HEK293 (cell line): ENCODE data around the gene ZNF550.

Experiments used
- CTCF ChIA-PET: fragments of 350-600 bp; formaldehyde crosslinking; extraction: SDS; loops from one replicate; lab custom pipeline; 2021; ENCODE audit warnings: antibody characterized with exemption; lab: Yijun Ruan, JAX
- POLR2A ChIA-PET: fragments of 300-600 bp; formaldehyde crosslinking; extraction: SDS; loops from one replicate; lab custom pipeline; 2020; ENCODE audit warnings: antibody characterized with exemption, inconsistent platforms; lab: Yijun Ruan, JAX
- H3K27ac ChIP-seq: fragments of 200-500 bp; sonication (Bioruptor generic); 2 replicates; pipeline ENCODE4 v1.5.1; 2014; ENCODE audit warnings: low read depth, low read length, control low read depth, inconsistent platforms; ENCODE audit errors: extremely low read depth
- H3K36me3 ChIP-seq, 2 experiments: fragments of 200-500 bp in 1 of 2; sonication (Bioruptor generic) in 1 of 2; 1 replicate in 1 of 2; 2 replicates in 1 of 2; pipeline ENCODE4 v1.5.1; 2014 to 2017; ENCODE audit warnings: inconsistent platforms in 2 of 2, low read length in 2 of 2; ENCODE audit not compliant: control insufficient read depth in 2 of 2, insufficient read depth in 1 of 2
- H3K4me1 ChIP-seq: fragments of 200-500 bp; sonication (Bioruptor generic); 2 replicates; pipeline ENCODE4 v1.5.1; 2014; ENCODE audit warnings: mild to moderate bottlenecking, low read length, inconsistent platforms; ENCODE audit not compliant: control insufficient read depth, insufficient read depth
- H3K4me3 ChIP-seq: 2 replicates; pipeline ENCODE4 v1.5.1; 2011; ENCODE audit warnings: low read depth, mild to moderate bottlenecking, control low read depth, low read length, moderate library complexity
- H3K9me3 ChIP-seq: fragments of 200-500 bp; sonication (Bioruptor generic); 2 replicates; pipeline ENCODE4 v1.5.1; 2014; ENCODE audit warnings: low read depth, low read length, inconsistent platforms; ENCODE audit not compliant: control insufficient read depth, insufficient read depth
- BCL11A ChIP-seq: fragments of 450-650 bp; formaldehyde crosslinking; IDR thresholded peaks from 2 replicates; pipeline ENCODE4 v1.5.1; 2016; ENCODE audit warnings: low read depth, missing biosample characterization, missing genetic modification characterization
- REPIN1 ChIP-seq: fragments of 450-650 bp; formaldehyde crosslinking; IDR thresholded peaks from 2 replicates; pipeline ENCODE4 v1.5.1; 2017; ENCODE audit warnings: missing biosample characterization, missing genetic modification characterization, low read depth
- SALL2 ChIP-seq: fragments of 450-650 bp; formaldehyde crosslinking; IDR thresholded peaks from 2 replicates; pipeline ENCODE4 v1.5.0; 2017; ENCODE audit warnings: missing biosample characterization, mild to moderate bottlenecking, missing genetic modification characterization, borderline replicate concordance
- SETDB1 ChIP-seq: IDR thresholded peaks from one replicate; pipeline ENCODE4 v1.6.1; 2017; ENCODE audit warnings: mild to moderate bottlenecking, low read length, moderate library complexity, mixed read lengths; ENCODE audit not compliant: insufficient read length
- TRIM28 ChIP-seq: IDR thresholded peaks from 2 replicates; pipeline ENCODE4 v1.6.1; 2011; ENCODE audit warnings: low read length, control low read depth, borderline replicate concordance
- ZEB2 ChIP-seq: fragments of 450-650 bp; formaldehyde crosslinking; IDR thresholded peaks from 2 replicates; pipeline ENCODE4 v1.5.1; 2016; ENCODE audit warnings: missing biosample characterization, missing genetic modification characterization
- ZFP69B ChIP-seq: fragments of 450-650 bp; formaldehyde crosslinking; IDR thresholded peaks from 2 replicates; pipeline ENCODE4 v1.5.1; 2016; ENCODE audit warnings: missing biosample characterization, missing genetic modification characterization
- ZNF112 ChIP-seq: fragments of 450-650 bp; formaldehyde crosslinking; IDR thresholded peaks from 2 replicates; pipeline ENCODE4 v1.5.0; 2017; ENCODE audit warnings: missing biosample characterization, missing genetic modification characterization
- ZNF146 ChIP-seq: fragments of 450-650 bp; formaldehyde crosslinking; IDR thresholded peaks from 2 replicates; pipeline ENCODE4 v1.5.1; 2016; ENCODE audit warnings: missing biosample characterization, missing genetic modification characterization
- ZNF175 ChIP-seq: fragments of 450-650 bp; formaldehyde crosslinking; IDR thresholded peaks from 2 replicates; pipeline ENCODE4 v1.5.1; 2016; ENCODE audit warnings: missing biosample characterization, missing genetic modification characterization
- ZNF202 ChIP-seq: fragments of 450-650 bp; formaldehyde crosslinking; IDR thresholded peaks from 2 replicates; pipeline ENCODE4 v1.5.1; 2016; ENCODE audit warnings: missing biosample characterization, missing genetic modification characterization, borderline replicate concordance
- ZNF350 ChIP-seq: fragments of 450-650 bp; formaldehyde crosslinking; IDR thresholded peaks from 2 replicates; pipeline ENCODE4 v1.5.0; 2017; ENCODE audit warnings: missing biosample characterization, mild to moderate bottlenecking, missing genetic modification characterization
- ZNF391 ChIP-seq: fragments of 450-650 bp; formaldehyde crosslinking; IDR thresholded peaks from 2 replicates; pipeline ENCODE4 v1.5.1; 2016; ENCODE audit warnings: low read depth, missing biosample characterization, missing genetic modification characterization, borderline replicate concordance
- ZNF48 ChIP-seq: fragments of 450-650 bp; formaldehyde crosslinking; IDR thresholded peaks from 2 replicates; pipeline ENCODE4 v1.5.1; 2016; ENCODE audit warnings: missing biosample characterization, missing genetic modification characterization
- ZNF510 ChIP-seq: fragments of 450-650 bp; formaldehyde crosslinking; IDR thresholded peaks from 2 replicates; pipeline ENCODE4 v1.5.1; 2018; ENCODE audit warnings: mild to moderate bottlenecking, missing genetic modification characterization, missing biosample characterization; ENCODE audit not compliant: insufficient replicate concordance
- ZNF529 ChIP-seq: fragments of 450-650 bp; formaldehyde crosslinking; IDR thresholded peaks from 2 replicates; pipeline ENCODE4 v1.5.1; 2017; ENCODE audit warnings: missing genetic modification characterization, missing biosample characterization; ENCODE audit not compliant: insufficient replicate concordance
- ZNF549 ChIP-seq: fragments of 450-650 bp; IDR thresholded peaks from 2 replicates; pipeline ENCODE4 v1.5.1; 2018; ENCODE audit warnings: missing biosample characterization, missing genetic modification characterization, mild to moderate bottlenecking, inconsistent platforms, moderate library complexity
- ZNF585B ChIP-seq: fragments of 450-650 bp; formaldehyde crosslinking; IDR thresholded peaks from 2 replicates; pipeline ENCODE4 v1.5.1; 2016; ENCODE audit warnings: missing biosample characterization, missing genetic modification characterization
- ZNF596 ChIP-seq: fragments of 450-650 bp; IDR thresholded peaks from 2 replicates; pipeline ENCODE4 v1.5.0; 2018; ENCODE audit warnings: missing biosample characterization, mild to moderate bottlenecking, missing genetic modification characterization, moderate library complexity
- TF ChIP-seq, protein P1 (sequence below): fragments of 450-650 bp; formaldehyde crosslinking; IDR thresholded peaks from 2 replicates; pipeline ENCODE4 v1.5.1; 2017; ENCODE audit warnings: missing biosample characterization, missing genetic modification characterization
- TF ChIP-seq, protein P2 (sequence below): fragments of 450-650 bp; formaldehyde crosslinking; IDR thresholded peaks from 2 replicates; pipeline ENCODE4 v1.5.1; 2016; ENCODE audit warnings: missing biosample characterization, missing genetic modification characterization
- TF ChIP-seq, protein P3 (sequence below): fragments of 450-650 bp; formaldehyde crosslinking; IDR thresholded peaks from 2 replicates; pipeline ENCODE4 v1.5.1; 2016; ENCODE audit warnings: missing biosample characterization, missing genetic modification characterization
- TF ChIP-seq, protein P4 (sequence below): fragments of 450-650 bp; formaldehyde crosslinking; IDR thresholded peaks from 2 replicates; pipeline ENCODE4 v1.5.1; 2017; ENCODE audit warnings: missing biosample characterization, missing genetic modification characterization

The ZNF550 gene

DNA sequence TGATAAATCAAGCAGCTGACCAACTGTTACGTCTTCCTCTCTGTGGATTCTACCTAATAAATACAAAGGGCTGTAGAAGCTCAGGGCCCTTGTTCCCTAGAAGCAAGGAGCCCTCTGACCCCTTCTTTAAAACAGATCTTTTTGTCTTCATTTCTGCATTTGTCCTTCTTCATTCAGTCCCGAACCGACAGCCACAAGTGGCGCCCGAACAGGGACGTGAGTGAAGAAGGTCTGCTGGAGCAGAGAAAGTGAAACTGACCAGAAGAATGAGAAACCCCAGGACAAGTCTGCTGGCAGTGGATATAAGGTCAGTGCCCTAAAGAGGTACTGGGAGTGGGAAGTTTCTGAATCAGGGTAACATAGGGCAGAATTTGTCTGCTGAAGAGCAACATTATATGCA is 46.8 kb downstream of the ZNF550 start:
- CTCF ChIA-PET, result no interaction called here
- no peaks in the 10 kb centered on the region for H3K4me1 ChIP-seq
- H3K36me3 ChIP-seq, result peaks cover 14 to 57% of the 10 kb centered on the region in 2 experiments
- peaks cover 7% of the 10 kb centered on the region; the same call in 1 of the 2 replicates for H3K9me3 ChIP-seq
- H3K27ac ChIP-seq, result no peak overlapping the region
- H3K4me3 ChIP-seq, result no peak overlapping the region
- TF ChIP-seq ZNF510 (tag by site-specific recombination) (peak; percentile 9), ZEB2 (tag by site-specific recombination) (no peak), TRIM28 (peak; percentile 90; the same call in 1 of the 2 replicates), SETDB1 (peak; percentile 84)
- POLR2A ChIA-PET, result no interaction called here

GRCh38 chr19:57511484-57511883 is 48.2 kb downstream of the ZNF550 start:
- peaks cover 7% of the 10 kb centered on the region; the same call in 1 of the 2 replicates for H3K9me3 ChIP-seq
- no peaks in the 10 kb centered on the region for H3K4me1 ChIP-seq
- TF ChIP-seq ZNF175 (tag by site-specific recombination) (no peak), ZNF146 (no peak), ZNF112 (no peak), ZNF391 (tag by site-specific recombination) (no peak)
- TF ChIP-seq, protein P1, sequence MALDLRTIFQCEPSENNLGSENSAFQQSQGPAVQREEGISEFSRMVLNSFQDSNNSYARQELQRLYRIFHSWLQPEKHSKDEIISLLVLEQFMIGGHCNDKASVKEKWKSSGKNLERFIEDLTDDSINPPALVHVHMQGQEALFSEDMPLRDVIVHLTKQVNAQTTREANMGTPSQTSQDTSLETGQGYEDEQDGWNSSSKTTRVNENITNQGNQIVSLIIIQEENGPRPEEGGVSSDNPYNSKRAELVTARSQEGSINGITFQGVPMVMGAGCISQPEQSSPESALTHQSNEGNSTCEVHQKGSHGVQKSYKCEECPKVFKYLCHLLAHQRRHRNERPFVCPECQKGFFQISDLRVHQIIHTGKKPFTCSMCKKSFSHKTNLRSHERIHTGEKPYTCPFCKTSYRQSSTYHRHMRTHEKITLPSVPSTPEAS (tag by site-specific recombination), result 0 out of 2 replicates have a peak, but pooled peaks have one; percentile 21
- TF ChIP-seq, protein P2, sequence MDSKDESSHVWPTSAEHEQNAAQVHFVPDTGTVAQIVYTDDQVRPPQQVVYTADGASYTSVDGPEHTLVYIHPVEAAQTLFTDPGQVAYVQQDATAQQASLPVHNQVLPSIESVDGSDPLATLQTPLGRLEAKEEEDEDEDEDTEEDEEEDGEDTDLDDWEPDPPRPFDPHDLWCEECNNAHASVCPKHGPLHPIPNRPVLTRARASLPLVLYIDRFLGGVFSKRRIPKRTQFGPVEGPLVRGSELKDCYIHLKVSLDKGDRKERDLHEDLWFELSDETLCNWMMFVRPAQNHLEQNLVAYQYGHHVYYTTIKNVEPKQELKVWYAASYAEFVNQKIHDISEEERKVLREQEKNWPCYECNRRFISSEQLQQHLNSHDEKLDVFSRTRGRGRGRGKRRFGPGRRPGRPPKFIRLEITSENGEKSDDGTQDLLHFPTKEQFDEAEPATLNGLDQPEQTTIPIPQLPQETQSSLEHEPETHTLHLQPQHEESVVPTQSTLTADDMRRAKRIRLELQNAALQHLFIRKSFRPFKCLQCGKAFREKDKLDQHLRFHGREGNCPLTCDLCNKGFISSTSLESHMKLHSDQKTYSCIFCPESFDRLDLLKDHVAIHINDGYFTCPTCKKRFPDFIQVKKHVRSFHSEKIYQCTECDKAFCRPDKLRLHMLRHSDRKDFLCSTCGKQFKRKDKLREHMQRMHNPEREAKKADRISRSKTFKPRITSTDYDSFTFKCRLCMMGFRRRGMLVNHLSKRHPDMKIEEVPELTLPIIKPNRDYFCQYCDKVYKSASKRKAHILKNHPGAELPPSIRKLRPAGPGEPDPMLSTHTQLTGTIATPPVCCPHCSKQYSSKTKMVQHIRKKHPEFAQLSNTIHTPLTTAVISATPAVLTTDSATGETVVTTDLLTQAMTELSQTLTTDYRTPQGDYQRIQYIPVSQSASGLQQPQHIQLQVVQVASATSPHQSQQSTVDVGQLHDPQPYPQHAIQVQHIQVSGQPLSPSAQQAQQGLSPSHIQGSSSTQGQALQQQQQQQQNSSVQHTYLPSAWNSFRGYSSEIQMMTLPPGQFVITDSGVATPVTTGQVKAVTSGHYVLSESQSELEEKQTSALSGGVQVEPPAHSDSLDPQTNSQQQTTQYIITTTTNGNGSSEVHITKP (tag by site-specific recombination), result no peak
- TF ChIP-seq, protein P3, sequence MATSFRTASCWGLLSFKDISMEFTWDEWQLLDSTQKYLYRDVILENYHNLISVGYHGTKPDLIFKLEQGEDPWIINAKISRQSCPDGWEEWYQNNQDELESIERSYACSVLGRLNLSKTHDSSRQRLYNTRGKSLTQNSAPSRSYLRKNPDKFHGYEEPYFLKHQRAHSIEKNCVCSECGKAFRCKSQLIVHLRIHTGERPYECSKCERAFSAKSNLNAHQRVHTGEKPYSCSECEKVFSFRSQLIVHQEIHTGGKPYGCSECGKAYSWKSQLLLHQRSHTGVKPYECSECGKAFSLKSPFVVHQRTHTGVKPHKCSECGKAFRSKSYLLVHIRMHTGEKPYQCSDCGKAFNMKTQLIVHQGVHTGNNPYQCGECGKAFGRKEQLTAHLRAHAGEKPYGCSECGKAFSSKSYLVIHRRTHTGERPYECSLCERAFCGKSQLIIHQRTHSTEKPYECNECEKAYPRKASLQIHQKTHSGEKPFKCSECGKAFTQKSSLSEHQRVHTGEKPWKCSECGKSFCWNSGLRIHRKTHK, result no peak
- TF ChIP-seq, protein P4, sequence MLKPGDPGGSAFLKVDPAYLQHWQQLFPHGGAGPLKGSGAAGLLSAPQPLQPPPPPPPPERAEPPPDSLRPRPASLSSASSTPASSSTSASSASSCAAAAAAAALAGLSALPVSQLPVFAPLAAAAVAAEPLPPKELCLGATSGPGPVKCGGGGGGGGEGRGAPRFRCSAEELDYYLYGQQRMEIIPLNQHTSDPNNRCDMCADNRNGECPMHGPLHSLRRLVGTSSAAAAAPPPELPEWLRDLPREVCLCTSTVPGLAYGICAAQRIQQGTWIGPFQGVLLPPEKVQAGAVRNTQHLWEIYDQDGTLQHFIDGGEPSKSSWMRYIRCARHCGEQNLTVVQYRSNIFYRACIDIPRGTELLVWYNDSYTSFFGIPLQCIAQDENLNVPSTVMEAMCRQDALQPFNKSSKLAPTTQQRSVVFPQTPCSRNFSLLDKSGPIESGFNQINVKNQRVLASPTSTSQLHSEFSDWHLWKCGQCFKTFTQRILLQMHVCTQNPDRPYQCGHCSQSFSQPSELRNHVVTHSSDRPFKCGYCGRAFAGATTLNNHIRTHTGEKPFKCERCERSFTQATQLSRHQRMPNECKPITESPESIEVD (tag by site-specific recombination), result no peak
- TF ChIP-seq, all 188 proteins: peak for 1
- H3K27ac ChIP-seq, result no peak overlapping the region
- POLR2A ChIA-PET, result no interaction called here
- CTCF ChIA-PET, result interaction anchor here (0.7 kb wide), 1 partner anchor 946 kb away, joined by 4 read pairs; no protein-coding TSS in a partner anchor
- peaks cover 28 to 58% of the 10 kb centered on the region in 2 experiments for H3K36me3 ChIP-seq
- H3K4me3 ChIP-seq, result no peak overlapping the region

DNA sequence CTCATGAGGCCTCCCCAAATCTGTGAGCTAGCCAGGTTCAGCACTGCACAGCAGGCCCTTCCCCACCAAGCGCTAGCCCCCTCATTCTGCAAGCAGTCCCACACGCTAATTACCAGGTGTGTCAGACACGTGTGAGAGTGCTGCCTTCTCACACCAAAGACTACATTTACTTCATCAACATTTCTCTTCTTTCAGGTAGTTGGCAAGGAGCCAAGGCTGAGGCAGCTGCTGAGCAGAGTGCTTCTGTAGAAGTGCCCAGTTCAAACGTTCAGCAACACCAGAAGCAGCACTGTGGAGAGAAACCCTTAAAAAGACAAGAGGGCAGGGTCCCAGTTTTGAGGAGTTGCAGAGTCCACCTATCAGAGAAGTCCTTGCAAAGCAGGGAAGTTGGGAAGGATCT is 53.5 kb downstream of the ZNF550 start:
- POLR2A ChIA-PET, result no interaction called here
- Histone ChIP-seq H3K27ac (no peak overlapping the region), H3K4me3 (no peak overlapping the region), H3K36me3 (peaks cover 57 to 73% of the 10 kb centered on the region in 2 experiments), H3K4me1 (no peaks in the 10 kb centered on the region), H3K9me3 (no peaks in the 10 kb centered on the region; the same call in 1 of the 2 replicates)
- CTCF ChIA-PET, result no interaction called here
- TF ChIP-seq ZNF585B (tag by site-specific recombination) (no peak), ZFP69B (tag by site-specific recombination) (no peak), BCL11A (tag by site-specific recombination) (no peak), ZNF529 (tag by site-specific recombination) (no peak), ZNF202 (tag by site-specific recombination) (no peak), SALL2 (no peak), TRIM28 (no peak), ZNF48 (tag by site-specific recombination) (no peak), ZNF596 (no peak), ZNF549 (no peak), ZNF350 (no peak), REPIN1 (tag by site-specific recombination) (no peak)
